Cardiac fibroblast (primary cell): ENCODE results near the gene YAE1.

Experiments
- DNase-seq, 2 donors: peaks; one replicate each; pipeline versions ENCODE4 v3.0.0 to v3.0.0-alpha.2; 2010; ENCODE audit warnings: low read depth in 2 of 2
- H3K4me3 ChIP-seq, 2 donors: replicated peaks in 1 of 2; 1 replicate in 1 of 2; 2 replicates in 1 of 2; pipeline ENCODE4 v1.5.1; 2011; ENCODE audit warnings: low read depth in 2 of 2, low read length in 2 of 2, mild to moderate bottlenecking in 2 of 2, moderate library complexity in 1 of 2
- TF ChIP-seq, protein P1 (sequence below): IDR thresholded peaks from one replicate; pipeline ENCODE4 v1.5.1; 2011; ENCODE audit warnings: low read depth, mild to moderate bottlenecking, low read length, inconsistent platforms

Gene YAE1

GRCh38 chr7:39602351-39602750, 36.1 kb downstream of the YAE1 start:
- no peak overlapping the region for H3K4me3 ChIP-seq
- TF ChIP-seq, protein P1, sequence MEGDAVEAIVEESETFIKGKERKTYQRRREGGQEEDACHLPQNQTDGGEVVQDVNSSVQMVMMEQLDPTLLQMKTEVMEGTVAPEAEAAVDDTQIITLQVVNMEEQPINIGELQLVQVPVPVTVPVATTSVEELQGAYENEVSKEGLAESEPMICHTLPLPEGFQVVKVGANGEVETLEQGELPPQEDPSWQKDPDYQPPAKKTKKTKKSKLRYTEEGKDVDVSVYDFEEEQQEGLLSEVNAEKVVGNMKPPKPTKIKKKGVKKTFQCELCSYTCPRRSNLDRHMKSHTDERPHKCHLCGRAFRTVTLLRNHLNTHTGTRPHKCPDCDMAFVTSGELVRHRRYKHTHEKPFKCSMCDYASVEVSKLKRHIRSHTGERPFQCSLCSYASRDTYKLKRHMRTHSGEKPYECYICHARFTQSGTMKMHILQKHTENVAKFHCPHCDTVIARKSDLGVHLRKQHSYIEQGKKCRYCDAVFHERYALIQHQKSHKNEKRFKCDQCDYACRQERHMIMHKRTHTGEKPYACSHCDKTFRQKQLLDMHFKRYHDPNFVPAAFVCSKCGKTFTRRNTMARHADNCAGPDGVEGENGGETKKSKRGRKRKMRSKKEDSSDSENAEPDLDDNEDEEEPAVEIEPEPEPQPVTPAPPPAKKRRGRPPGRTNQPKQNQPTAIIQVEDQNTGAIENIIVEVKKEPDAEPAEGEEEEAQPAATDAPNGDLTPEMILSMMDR: no peak
- peak in 1 of 2 donors; percentile 64 for DNase-seq

DNA sequence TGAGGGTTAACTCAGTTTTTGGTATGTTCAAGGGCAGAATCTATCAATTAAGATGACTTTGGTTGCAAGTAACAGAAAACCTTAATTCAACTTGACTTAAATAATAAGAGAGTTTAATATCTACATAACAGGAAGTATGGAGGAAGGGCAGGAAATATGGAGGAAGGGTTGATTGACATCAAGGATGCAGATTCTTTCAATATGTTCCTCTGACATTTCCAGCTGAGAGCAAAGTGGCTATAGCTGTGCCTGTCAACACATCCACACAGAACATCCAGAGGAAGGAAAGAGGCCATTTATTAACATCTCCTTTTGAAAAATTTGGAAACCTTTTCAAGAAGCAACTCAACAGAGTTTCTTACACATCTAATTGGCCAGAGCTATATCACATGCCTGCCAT, 37.7 kb downstream of the YAE1 start:
- TF ChIP-seq, protein P1: no peak
- DNase-seq: no peak
- no peak overlapping the region for H3K4me3 ChIP-seq

- TF ChIP-seq, protein P1: no peak
- DNase-seq: peak in 1 of 2 donors; percentile 54
- no peak overlapping the region for H3K4me3 ChIP-seq
These were observed 38.9 kb downstream of the YAE1 start for GRCh38 chr7:39605087-39605486.

DNA sequence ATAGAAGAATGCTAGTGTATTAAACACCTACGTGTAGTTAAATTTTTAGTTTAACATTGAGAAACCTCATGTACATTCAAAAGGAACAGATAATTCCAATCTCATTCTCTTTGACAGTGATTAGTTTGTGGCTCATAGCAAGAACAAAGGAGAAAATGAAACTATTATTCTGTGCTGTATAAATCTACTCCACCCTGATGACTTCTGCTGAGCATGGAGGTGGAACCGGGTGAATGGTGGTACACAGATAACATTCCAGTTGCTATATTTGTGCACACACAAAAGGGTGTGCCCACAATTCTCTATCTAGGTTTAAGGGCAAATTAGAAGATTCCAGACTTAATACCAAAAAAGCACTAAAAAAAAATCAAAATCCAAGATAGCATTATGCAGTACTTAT, 40.1 kb downstream of the YAE1 start:
- H3K4me3 ChIP-seq: no peak overlapping the region
- TF ChIP-seq, protein P1: no peak
- DNase-seq: no peak

DNA sequence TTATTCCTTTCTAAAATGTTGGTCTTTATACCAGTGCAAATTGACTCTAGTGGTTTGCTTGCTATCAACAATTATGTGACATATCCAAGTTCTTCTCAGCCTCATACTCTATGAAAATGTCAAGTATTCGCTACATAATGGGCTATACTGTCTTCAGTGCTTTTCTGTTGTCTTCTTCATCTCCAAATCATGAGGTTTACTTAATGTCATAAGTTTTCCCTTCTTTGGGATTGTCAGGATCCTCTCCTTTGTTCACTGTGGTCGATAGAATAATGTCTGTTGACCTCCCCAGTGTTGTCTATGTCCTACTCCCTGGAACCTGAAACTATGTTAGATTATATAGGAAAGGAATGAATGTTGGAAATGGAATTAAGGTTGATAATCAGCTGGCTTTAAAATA, 40.7 kb downstream of the YAE1 start:
- TF ChIP-seq, protein P1: no peak
- no peak overlapping the region for H3K4me3 ChIP-seq
- DNase-seq: no peak

- DNase-seq: no peak
- H3K4me3 ChIP-seq: no peak overlapping the region
- TF ChIP-seq, protein P1: no peak
These were observed 41.7 kb downstream of the YAE1 start for GRCh38 chr7:39607865-39608264.

DNA sequence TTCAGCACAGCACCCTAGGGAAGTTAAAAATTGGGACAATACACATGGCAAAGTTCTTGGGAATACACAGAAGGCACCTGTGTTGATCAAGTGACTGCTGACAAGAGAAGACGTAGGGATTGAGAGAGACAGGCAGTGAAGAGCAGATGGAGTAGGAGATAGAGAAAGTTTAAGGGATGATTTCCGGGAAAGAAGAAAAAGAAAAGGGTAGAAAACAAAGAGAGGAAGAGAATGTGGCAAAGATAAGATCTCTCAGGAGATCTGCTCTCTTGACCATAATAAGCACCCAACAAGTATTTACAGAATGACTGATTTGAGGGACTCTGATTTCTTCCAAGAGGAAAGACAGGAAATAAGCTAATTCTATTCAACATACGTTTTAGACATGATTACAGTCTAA, 42.1 kb downstream of the YAE1 start:
- no peak overlapping the region for H3K4me3 ChIP-seq
- TF ChIP-seq, protein P1: no peak
- DNase-seq: peak in 1 of 2 donors; percentile 51
